Measurements from ENCODE around the gene MAPK8. TPM values are rescaled to one million over a fixed set of nuclear protein-coding genes. Genes with fewer than 3 reads are reported as not detected.
A peak's percentile ranks its signal among the peaks of the same experiment; 100 is the strongest.

Gene MAPK8
- total and polyA plus RNA-seq, 5 donors = 9.4 to 35.5 (median 33.6) TPM

DNA sequence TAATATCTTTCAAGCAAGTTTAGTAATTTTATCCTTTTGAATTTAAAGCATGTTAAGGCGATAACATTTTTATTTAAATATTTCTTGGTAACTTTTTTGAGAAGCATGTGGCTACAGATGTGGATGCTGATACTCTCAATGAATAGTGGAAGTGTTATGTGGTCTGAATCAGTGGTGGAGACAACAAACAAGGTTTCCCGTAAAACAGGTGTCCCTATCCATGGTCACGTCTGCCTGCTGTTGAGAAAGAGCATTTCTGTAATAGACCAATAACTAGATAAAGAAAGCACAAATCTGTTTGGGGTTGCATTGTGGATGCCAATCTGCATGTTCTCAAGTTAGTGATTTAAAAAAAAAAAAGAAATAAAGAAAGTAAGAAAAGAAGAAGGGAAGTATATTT lies 13.9 kb upstream of the MAPK8 start:
- Histone ChIP-seq H3K9me3 (ENCODE audit: control insufficient read depth, low read length) (no peaks in the 10 kb centered on the region), H3K27ac (ENCODE audit: low read length) (no peak overlapping the region), H3K4me1 (ENCODE audit: control insufficient read depth, insufficient read depth, low read length) (peaks cover 2% of the 10 kb centered on the region), H3K4me3 (ENCODE audit: low read length) (no peak overlapping the region), H3K27me3 (ENCODE audit: control insufficient read depth, insufficient read depth) (no peaks in the 10 kb centered on the region)
- 95% methylated on average over 3 of the region's 3 CpGs for WGBS
- no peak for ATAC-seq
- intact Hi-C loops (cut with DNase I) = no loop called here
- no peak for DNase-seq

- 74% methylated on average over 2 of the region's 2 CpGs for WGBS
- Histone ChIP-seq H3K4me3 (ENCODE audit: low read length) (no peak overlapping the region), H3K27ac (ENCODE audit: low read length) (no peak overlapping the region), H3K9me3 (ENCODE audit: control insufficient read depth, low read length) (no peaks in the 10 kb centered on the region), H3K27me3 (ENCODE audit: control insufficient read depth, insufficient read depth) (no peaks in the 10 kb centered on the region), H3K4me1 (ENCODE audit: control insufficient read depth, insufficient read depth, low read length) (no peaks in the 10 kb centered on the region)
- intact Hi-C loops (cut with DNase I) = no loop called here
- DNase-seq (no peak), ATAC-seq (no peak)
Observed at GRCh38 chr10:48294431-48294830, 12.0 kb upstream of the MAPK8 start.

- Histone ChIP-seq H3K4me1 (ENCODE audit: control insufficient read depth, insufficient read depth, low read length) (no peaks in the 10 kb centered on the region), H3K27me3 (ENCODE audit: control insufficient read depth, insufficient read depth) (no peaks in the 10 kb centered on the region), H3K9me3 (ENCODE audit: control insufficient read depth, low read length) (no peaks in the 10 kb centered on the region), H3K4me3 (ENCODE audit: low read length) (no peak overlapping the region), H3K27ac (ENCODE audit: low read length) (no peak overlapping the region)
- ATAC-seq = no peak
- DNase-seq = no peak
- 71% methylated on average over 4 of the region's 4 CpGs for WGBS
- intact Hi-C loops (cut with DNase I) = no loop called here
Observed at GRCh38 chr10:48296576-48297098, 9.8 kb upstream of the MAPK8 start.

DNA sequence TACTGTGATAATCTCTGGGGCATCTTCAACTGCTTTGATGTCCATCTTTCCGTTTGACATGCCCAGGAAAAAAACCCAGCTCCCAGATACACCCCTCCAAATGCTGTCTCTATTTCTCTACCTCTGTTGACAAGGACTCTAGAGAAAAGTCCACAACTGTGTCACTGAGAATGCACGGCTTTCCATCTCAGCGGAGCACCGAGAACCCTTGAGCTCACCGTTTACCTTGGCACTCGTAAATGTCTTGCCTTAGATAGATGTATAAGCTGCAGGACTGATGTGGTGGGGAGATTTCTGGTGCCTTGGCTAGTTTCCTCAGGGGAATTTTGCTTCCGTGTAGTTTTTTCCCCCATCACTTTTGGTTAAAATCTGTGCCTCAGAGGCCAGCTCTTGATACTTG lies 7.4 kb upstream of the MAPK8 start:
- no peaks in the 10 kb centered on the region for H3K9me3 ChIP-seq (ENCODE audit: control insufficient read depth, low read length)
- DNase-seq = no peak
- no peak overlapping the region for H3K4me3 ChIP-seq (ENCODE audit: low read length)
- no peak overlapping the region for H3K27ac ChIP-seq (ENCODE audit: low read length)
- WGBS = 78% methylated on average over 7 of the region's 7 CpGs
- no peak for ATAC-seq
- intact Hi-C loops (cut with DNase I) = no loop called here
- H3K27me3 ChIP-seq (ENCODE audit: control insufficient read depth, insufficient read depth) = no peaks in the 10 kb centered on the region
- H3K4me1 ChIP-seq (ENCODE audit: control insufficient read depth, insufficient read depth, low read length) = no peaks in the 10 kb centered on the region

DNA sequence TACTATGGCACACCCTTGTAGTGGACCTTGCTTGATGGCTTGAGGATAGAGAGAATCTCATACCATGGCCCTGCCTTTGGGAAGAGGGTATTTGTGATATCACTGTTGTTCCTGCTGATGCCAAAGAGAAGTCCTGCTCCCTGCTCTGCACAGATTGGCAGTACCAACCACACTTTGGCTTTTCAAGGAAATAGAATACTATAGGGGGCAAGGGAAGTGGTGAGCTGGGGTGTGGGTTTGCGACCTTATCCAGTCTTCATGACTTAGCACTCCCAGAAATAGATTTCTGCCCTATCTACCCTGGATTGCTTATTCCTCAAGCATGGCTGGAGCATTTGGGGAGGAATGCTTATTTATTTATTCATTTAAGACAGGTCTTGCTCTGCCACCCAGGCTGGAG lies 6.8 kb upstream of the MAPK8 start:
- ATAC-seq (no peak), DNase-seq (no peak)
- 84% methylated on average over 1 of the region's 1 CpG for WGBS
- intact Hi-C loops (cut with DNase I) = no loop called here
- Histone ChIP-seq H3K27ac (ENCODE audit: low read length) (no peak overlapping the region), H3K4me3 (ENCODE audit: low read length) (no peak overlapping the region), H3K9me3 (ENCODE audit: control insufficient read depth, low read length) (no peaks in the 10 kb centered on the region), H3K4me1 (ENCODE audit: control insufficient read depth, insufficient read depth, low read length) (no peaks in the 10 kb centered on the region), H3K27me3 (ENCODE audit: control insufficient read depth, insufficient read depth) (no peaks in the 10 kb centered on the region)

DNA sequence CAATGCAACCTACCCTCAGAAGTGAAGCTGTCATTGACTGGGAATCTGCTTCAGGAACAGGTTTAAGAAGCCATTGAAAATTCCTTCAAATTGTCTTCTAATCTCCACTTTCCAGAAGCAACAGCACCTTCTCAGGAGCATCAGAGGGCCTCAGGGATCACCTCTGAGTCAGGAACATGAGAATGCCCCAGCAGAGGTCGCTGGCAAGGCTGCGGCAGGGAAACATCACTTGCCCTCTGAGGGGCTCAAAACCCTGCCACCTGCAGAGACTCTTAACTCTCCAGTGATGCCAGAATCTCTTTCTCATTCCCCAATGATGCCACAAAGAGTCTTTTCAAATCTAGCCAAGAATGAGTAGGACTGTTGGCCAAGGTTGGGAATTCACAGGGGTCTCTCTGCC lies 5.9 kb upstream of the MAPK8 start:
- WGBS = 74% methylated on average over 2 of the region's 2 CpGs

DNA sequence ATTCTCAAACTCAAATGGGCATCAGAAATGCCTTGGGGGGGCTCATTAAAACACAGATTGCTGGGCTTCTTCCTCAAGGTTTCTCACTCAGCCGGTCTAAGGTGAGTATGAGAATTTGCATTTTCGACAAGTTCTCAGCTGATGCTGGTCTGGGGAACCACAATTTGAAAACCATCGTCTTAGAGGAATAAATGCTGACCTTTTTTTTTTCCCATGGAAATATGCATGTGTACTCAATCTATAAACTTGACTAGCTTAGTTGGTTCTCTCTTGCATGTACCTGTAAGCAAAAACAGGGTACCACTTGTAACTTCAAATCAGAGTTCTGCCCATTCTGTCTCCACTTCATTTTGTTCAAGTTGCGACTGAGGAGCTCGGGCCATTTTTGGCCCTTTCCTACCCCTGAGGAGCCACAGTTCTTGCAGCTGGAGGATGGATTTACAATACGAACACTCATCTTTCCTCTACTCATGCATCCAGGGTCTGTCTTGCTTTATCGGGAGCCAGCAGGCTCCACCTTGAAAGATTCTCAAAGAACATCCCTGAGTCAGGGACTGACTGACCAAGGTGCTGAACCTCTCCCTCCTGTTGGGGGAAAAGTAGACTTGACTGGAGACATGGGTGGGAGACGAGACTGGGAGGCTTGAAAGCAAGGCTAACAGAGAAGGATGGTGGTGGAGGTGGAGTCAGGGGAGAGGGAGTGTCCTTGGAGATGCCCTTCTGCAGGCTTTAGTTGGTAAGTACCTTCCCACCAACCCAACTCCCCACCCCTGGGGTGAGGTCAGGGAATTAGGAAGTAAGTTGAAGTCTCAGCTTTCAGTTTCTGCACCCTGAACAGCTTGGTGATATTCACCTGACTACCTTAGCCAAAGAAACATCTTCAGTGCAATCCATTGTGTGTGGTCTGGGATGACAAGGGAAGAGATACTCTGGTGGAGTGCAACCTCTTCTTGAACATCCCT lies 3.7 kb upstream of the MAPK8 start:
- 89% methylated on average over 8 of the region's 8 CpGs for WGBS
- H3K27ac ChIP-seq (ENCODE audit: low read length) = no peak overlapping the region
- intact Hi-C loops (cut with DNase I) = no loop called here
- H3K4me1 ChIP-seq (ENCODE audit: control insufficient read depth, insufficient read depth, low read length) = no peaks in the 10 kb centered on the region
- DNase-seq (no peak), ATAC-seq (no peak)
- no peaks in the 10 kb centered on the region for H3K9me3 ChIP-seq (ENCODE audit: control insufficient read depth, low read length)
- H3K27me3 ChIP-seq (ENCODE audit: control insufficient read depth, insufficient read depth) = no peaks in the 10 kb centered on the region
- no peak overlapping the region for H3K4me3 ChIP-seq (ENCODE audit: low read length)

More for the DNA sequence above, 5.9 kb upstream of the MAPK8 start:
- intact Hi-C loops (cut with DNase I) = no loop called here
- no peak for DNase-seq
- Histone ChIP-seq H3K9me3 (ENCODE audit: control insufficient read depth, low read length) (no peaks in the 10 kb centered on the region), H3K4me1 (ENCODE audit: control insufficient read depth, insufficient read depth, low read length) (no peaks in the 10 kb centered on the region), H3K27me3 (ENCODE audit: control insufficient read depth, insufficient read depth) (no peaks in the 10 kb centered on the region), H3K27ac (ENCODE audit: low read length) (no peak overlapping the region), H3K4me3 (ENCODE audit: low read length) (no peak overlapping the region)
- ATAC-seq = no peak

- DNase-seq (no peak), ATAC-seq (no peak)
- 60% methylated on average over 9 of the region's 9 CpGs for WGBS
- intact Hi-C loops (cut with DNase I) = no loop called here
- Histone ChIP-seq H3K4me3 (ENCODE audit: low read length) (peak overlapping the region; percentile 84), H3K27ac (ENCODE audit: low read length) (peak overlapping the region; percentile 7), H3K4me1 (ENCODE audit: control insufficient read depth, insufficient read depth, low read length) (peaks cover 2% of the 10 kb centered on the region), H3K27me3 (ENCODE audit: control insufficient read depth, insufficient read depth) (no peaks in the 10 kb centered on the region), H3K9me3 (ENCODE audit: control insufficient read depth, low read length) (no peaks in the 10 kb centered on the region)
Observed at GRCh38 chr10:48305905-48306264, 592 bp upstream of the MAPK8 start.

DNA sequence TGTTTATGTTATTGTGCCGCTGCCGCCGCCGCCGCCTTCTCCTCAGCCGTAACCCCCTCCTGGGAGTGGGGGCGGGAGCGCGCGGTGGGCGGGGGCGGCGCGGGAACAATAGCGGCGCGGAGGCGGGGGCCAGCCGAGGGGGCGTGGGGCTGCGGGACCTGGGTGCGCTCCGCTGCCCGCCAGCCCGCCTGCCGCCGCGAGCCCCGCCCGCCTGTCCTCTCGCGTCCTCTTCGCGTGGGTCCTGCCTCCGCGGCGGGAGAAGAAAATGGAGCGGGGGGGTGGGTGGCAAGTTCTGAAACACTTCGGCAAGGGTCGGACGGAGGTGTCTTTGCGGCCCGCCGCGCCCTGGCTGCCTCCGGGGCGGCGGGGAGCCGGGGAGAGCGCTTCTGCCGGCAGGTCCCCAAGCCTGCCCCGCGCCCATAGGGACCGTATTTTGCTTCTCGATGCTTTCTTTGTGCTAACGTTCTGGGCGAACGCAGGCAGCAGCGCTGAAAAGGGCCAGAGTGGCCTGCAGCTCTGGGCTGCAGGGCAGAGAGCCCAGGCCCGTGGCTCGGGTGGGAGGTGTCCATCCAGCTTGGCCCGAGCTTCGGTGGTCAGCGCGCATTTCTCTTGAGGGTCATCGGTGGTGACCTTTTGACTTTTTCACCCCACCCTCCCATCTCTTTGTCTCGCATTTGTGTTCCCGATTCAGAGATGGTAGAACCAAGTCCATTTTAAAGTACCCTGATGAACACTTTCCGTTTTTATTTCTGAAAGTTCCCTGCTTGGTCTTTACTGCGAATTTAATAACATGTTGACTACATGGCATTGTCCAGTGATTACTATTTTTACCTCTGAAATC lies 613 bp downstream of the MAPK8 start:
- intact Hi-C loops (cut with DNase I) = no loop called here
- DNase-seq (peak; percentile 78 to 90 (median 89)), ATAC-seq (peak; percentile 81 to 88)
- Histone ChIP-seq H3K27me3 (ENCODE audit: control insufficient read depth, insufficient read depth) (no peaks in the 10 kb centered on the region), H3K9me3 (ENCODE audit: control insufficient read depth, low read length) (no peaks in the 10 kb centered on the region), H3K27ac (ENCODE audit: low read length) (peak overlapping the region; percentile 86), H3K4me1 (ENCODE audit: control insufficient read depth, insufficient read depth, low read length) (peaks cover 2% of the 10 kb centered on the region), H3K4me3 (ENCODE audit: low read length) (peak overlapping the region; percentile 84)
- WGBS = under 1% methylated on average over 70 of the region's 70 CpGs

- no peak overlapping the region for H3K27ac ChIP-seq (ENCODE audit: low read length)
- H3K4me3 ChIP-seq (ENCODE audit: low read length) = peak overlapping the region; percentile 84
- H3K27me3 ChIP-seq (ENCODE audit: control insufficient read depth, insufficient read depth) = no peaks in the 10 kb centered on the region
- peaks cover 2% of the 10 kb centered on the region for H3K4me1 ChIP-seq (ENCODE audit: control insufficient read depth, insufficient read depth, low read length)
- DNase-seq (no peak), ATAC-seq (no peak)
- no peaks in the 10 kb centered on the region for H3K9me3 ChIP-seq (ENCODE audit: control insufficient read depth, low read length)
- intact Hi-C loops (cut with DNase I) = no loop called here
- WGBS = 7% methylated on average over 3 of the region's 3 CpGs
Observed at GRCh38 chr10:48307711-48308018, 1.2 kb downstream of the MAPK8 start.

DNA sequence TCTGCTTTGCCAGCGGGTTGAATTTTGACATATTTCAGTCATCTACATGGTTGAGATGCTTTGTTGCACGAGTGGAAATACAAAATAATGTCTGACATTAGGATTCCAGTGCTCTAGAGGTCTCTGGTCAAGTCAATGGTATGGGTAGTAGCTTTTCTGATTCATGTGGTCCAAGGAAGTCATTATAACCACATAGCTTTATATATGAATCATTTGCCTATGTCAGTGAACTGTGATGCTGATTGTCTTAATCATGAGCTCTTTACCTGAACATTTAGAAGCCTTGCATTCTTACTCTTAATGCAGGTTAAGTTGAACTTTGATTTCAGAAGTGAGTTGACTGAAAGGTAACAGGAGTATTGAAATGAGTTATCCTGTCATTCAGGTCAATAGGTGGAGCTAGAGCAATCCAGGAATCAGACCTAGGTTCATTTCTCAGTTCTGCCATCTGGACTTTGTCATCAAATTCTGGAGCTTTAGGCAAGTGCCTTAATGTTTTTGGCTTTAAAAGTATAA lies 3.3 kb downstream of the MAPK8 start:
- DNase-seq = no peak
- H3K4me3 ChIP-seq (ENCODE audit: low read length) = no peak overlapping the region
- no peak for ATAC-seq
- H3K27ac ChIP-seq (ENCODE audit: low read length) = no peak overlapping the region
- 66% methylated on average over 2 of the region's 2 CpGs for WGBS
- H3K4me1 ChIP-seq (ENCODE audit: control insufficient read depth, insufficient read depth, low read length) = peaks cover 4% of the 10 kb centered on the region
- H3K9me3 ChIP-seq (ENCODE audit: control insufficient read depth, low read length) = no peaks in the 10 kb centered on the region
- H3K27me3 ChIP-seq (ENCODE audit: control insufficient read depth, insufficient read depth) = no peaks in the 10 kb centered on the region
- intact Hi-C loops (cut with DNase I) = no loop called here
